GM23338 (cell line): ENCODE measurements around the gene CNTNAP2. TPM values are rescaled to one million over a fixed set of nuclear protein-coding genes. Genes with fewer than 3 reads are reported as not detected.

ENCODE experiments used
- ATAC-seq: fragments of 200-7000 bp; cut with Tn5 transposase; 3 replicates; pipeline ENCODE4 v1.9.1; 2020
- DNase-seq: peaks from one replicate; pipeline ENCODE4 v3.0.0-alpha.2; 2015; ENCODE audit warnings: low spot score
- H2AFZ ChIP-seq: fragments of 200-600 bp; sonication (generic); 2 replicates; pipeline ENCODE4 v1.8.0; 2016; ENCODE audit warnings: antibody characterized with exemption, mild to moderate bottlenecking, moderate library complexity
- H3F3A ChIP-seq: fragments of 200-600 bp; sonication (generic); replicated peaks from 2 replicates; pipeline ENCODE4 v1.8.0; 2017; ENCODE audit warnings: antibody characterized with exemption, mixed run types, low read depth
- H3K27ac ChIP-seq: fragments of 200-600 bp; sonication (generic); 2 replicates; pipeline ENCODE4 v1.6.1; 2016; ENCODE audit warnings: low read depth
- H3K27me3 ChIP-seq: fragments of 200-600 bp; sonication (generic); 2 replicates; pipeline ENCODE4 v1.8.0; 2016; ENCODE audit warnings: mild to moderate bottlenecking, mixed run types, moderate library complexity; ENCODE audit not compliant: insufficient read depth
- H3K36me3 ChIP-seq: fragments of 200-600 bp; sonication (generic); 2 replicates; pipeline ENCODE4 v1.8.0; 2016; ENCODE audit warnings: mild to moderate bottlenecking; ENCODE audit not compliant: insufficient read depth
- H3K4me1 ChIP-seq: fragments of 200-600 bp; sonication (generic); 2 replicates; pipeline ENCODE4 v1.8.0; 2016; ENCODE audit warnings: mild to moderate bottlenecking, moderate library complexity; ENCODE audit not compliant: insufficient read depth
- H3K4me2 ChIP-seq: fragments of 200-600 bp; sonication (generic); 2 replicates; pipeline ENCODE4 v1.7.1; 2017; ENCODE audit warnings: mixed run types
- H3K4me3 ChIP-seq: fragments of 200-600 bp; sonication (generic); 2 replicates; pipeline ENCODE4 v1.6.1; 2016; ENCODE audit warnings: mixed run types
- H3K79me2 ChIP-seq: fragments of 200-600 bp; sonication (generic); replicated peaks from 2 replicates; pipeline ENCODE4 v1.8.0; 2017; ENCODE audit warnings: mild to moderate bottlenecking; ENCODE audit not compliant: insufficient read depth
- H3K9me2 ChIP-seq: fragments of 200-600 bp; sonication (generic); 2 replicates; pipeline ENCODE4 v1.8.0; 2017; ENCODE audit not compliant: insufficient read depth
- H4K20me1 ChIP-seq: fragments of 200-600 bp; sonication (generic); replicated peaks from 2 replicates; pipeline ENCODE4 v1.8.0; 2017; ENCODE audit warnings: mild to moderate bottlenecking; ENCODE audit not compliant: insufficient read depth
- H3K27ac Mint-ChIP-seq: 2 replicates; pipeline ENCODE4 v1.8.0; 2020; ENCODE audit warnings: inconsistent platforms, mild to moderate bottlenecking, moderate library complexity, mixed read lengths
- H3K27me3 Mint-ChIP-seq: 3 replicates; pipeline ENCODE4 v1.8.0; 2022; ENCODE audit warnings: low read depth, mild to moderate bottlenecking, moderate library complexity, mixed read lengths, inconsistent platforms; ENCODE audit not compliant: insufficient read depth, poor library complexity
- H3K36me3 Mint-ChIP-seq: 3 replicates; pipeline ENCODE4 v1.8.0; 2021; ENCODE audit warnings: low read depth, mild to moderate bottlenecking, inconsistent platforms, moderate library complexity, mixed read lengths
- H3K4me1 Mint-ChIP-seq: 3 replicates; pipeline ENCODE4 v1.8.0; 2020; ENCODE audit warnings: mild to moderate bottlenecking, inconsistent platforms, mixed read lengths
- H3K4me3 Mint-ChIP-seq: 3 replicates; pipeline ENCODE4 v1.8.0; 2021; ENCODE audit warnings: moderate library complexity, mild to moderate bottlenecking, inconsistent platforms, mixed read lengths
- H3K9me3 Mint-ChIP-seq: 3 replicates; pipeline ENCODE4 v1.8.0; 2020; ENCODE audit warnings: moderate library complexity, mild to moderate bottlenecking, inconsistent platforms, mixed read lengths
- CREB1 ChIP-seq: fragments of 250-450 bp; sonication (Bioruptor Pico); IDR thresholded peaks from 2 replicates; pipeline ENCODE4 v1.5.0; 2020; ENCODE audit warnings: low read depth, mild to moderate bottlenecking, moderate library complexity
- CTCF ChIP-seq, 2 experiments: fragments of 200-600 bp in 1 of 2; sonication (generic) in 1 of 2; conservative IDR thresholded peaks; 2 replicates each; pipeline versions ENCODE4 v1.5.1 to v1.6.1; 2016 to 2017; ENCODE audit warnings: antibody characterized with exemption in 2 of 2, low read depth in 2 of 2, mild to moderate bottlenecking in 2 of 2, moderate library complexity in 1 of 2
- ETS1 ChIP-seq: IDR thresholded peaks from 2 replicates; pipeline ENCODE4 v1.6.1; 2016; ENCODE audit warnings: antibody characterized with exemption
- EZH2 ChIP-seq: fragments of 200-600 bp; sonication (generic); IDR thresholded peaks from one replicate; pipeline ENCODE4 v1.8.0; 2017; ENCODE audit warnings: antibody characterized with exemption, mild to moderate bottlenecking, low read depth; ENCODE audit not compliant: unreplicated experiment
- JUNB ChIP-seq: IDR thresholded peaks from one replicate; pipeline ENCODE4 v1.6.1; 2016; ENCODE audit warnings: antibody characterized with exemption; ENCODE audit not compliant: unreplicated experiment
- ZNF462 ChIP-seq: fragments of 250-450 bp; sonication (Bioruptor Pico); IDR thresholded peaks from 2 replicates; pipeline ENCODE4 v1.5.0; 2020; ENCODE audit warnings: mild to moderate bottlenecking, moderate library complexity
- polyA plus RNA-seq: library from polyadenylated mRNA; unstranded; fragments of >200 nt; fragmentation: Nextera tagmentation; extraction: Ambion mirVana; gene quantifications from 2 replicates; pipeline ENCODE4 v1.2.1, GENCODE V29; 2016
- total RNA-seq: library from RNA; depleted of rRNA; stranded (reverse); fragments of >200 nt; shearing (Covaris generic); gene quantifications from 2 replicates; pipeline ENCODE4 v1.2.3, GENCODE V29; 2014

Gene CNTNAP2
- total and polyA plus RNA-seq, 2 experiments from 2014 or later: 38.2 to 61.3 TPM

- Histone ChIP-seq H4K20me1 (no peaks in the 10 kb centered on the region), H3K36me3 (no peaks in the 10 kb centered on the region), H3F3A (no peaks in the 10 kb centered on the region), H3K4me2 (no peak overlapping the region), H3K9me2 (0 out of 2 replicates have a peak, but pooled peaks cover 5% of the 10 kb centered on the region), H3K27me3 (no peaks in the 10 kb centered on the region), H2AFZ (no peak overlapping the region), H3K79me2 (no peaks in the 10 kb centered on the region), H3K4me1 (no peaks in the 10 kb centered on the region), H3K4me3 (no peak overlapping the region), H3K27ac (no peak overlapping the region)
- Mint-ChIP-seq H3K4me1 (no peaks in the 10 kb centered on the region), H3K9me3 (peaks cover 21% of the 10 kb centered on the region), H3K27me3 (no peaks in the 10 kb centered on the region), H3K36me3 (0 out of 3 replicates have a peak, but pooled peaks cover 3% of the 10 kb centered on the region), H3K27ac (no peak overlapping the region), H3K4me3 (no peak overlapping the region)
- TF ChIP-seq ZNF462 (CRISPR knock-in tag): no peak
- TF ChIP-seq CREB1 (CRISPR knock-in tag): no peak
- TF ChIP-seq JUNB: no peak
- TF ChIP-seq CTCF (conservative IDR thresholded peaks at IDR 0.05; ENCODE audit: low read depth in 2 of 2): no peak
- no peak for TF ChIP-seq ETS1
- TF ChIP-seq EZH2: no peak
- ATAC-seq: no peak
- no peak for DNase-seq
These were observed 1399.8 kb downstream of the CNTNAP2 start for GRCh38 chr7:147516391-147516790.
